GM12892 (cell line): ENCODE measurements around the gene PHKG2.

Source experiments
- POLR2A ChIP-seq: IDR thresholded peaks from 2 replicates; pipeline ENCODE4 v1.6.1; 2011; ENCODE audit warnings: low read depth, low read length, control low read depth
- POLR2AphosphoS5 ChIP-seq: IDR thresholded peaks from 2 replicates; pipeline ENCODE4 v1.6.1; 2011; ENCODE audit warnings: low read depth, low read length, control low read depth

- TF ChIP-seq POLR2AphosphoS5 (no peak), POLR2A (no peak)
These were observed 49.6 kb downstream of the PHKG2 start for GRCh38 chr16:30797670-30798309.
